ENCODE data around the gene CAST.
A peak's percentile ranks its signal among the peaks of the same experiment; 100 is the strongest.
"Not testable (repeated sequence)": the region's sequence is repeated elsewhere in the genome, so short reads cannot be mapped to it uniquely, and the experiment has no call there.

Gene CAST

GRCh38 chr5:96733771-96734500 is 71.8 kb downstream of the CAST start:
- intact Hi-C loops (cut with DNase I), result no loop called here
- no peak for DNase-seq

GRCh38 chr5:96734871-96735325 is 72.7 kb downstream of the CAST start:
- intact Hi-C loops (cut with DNase I), result no loop called here

GRCh38 chr5:96736937-96737336 is 74.8 kb downstream of the CAST start:
- no peak for DNase-seq
- intact Hi-C loops (cut with DNase I), result no loop called here

More at GRCh38 chr5:96734871-96735325, 72.7 kb downstream of the CAST start:
- no peak for DNase-seq

GRCh38 chr5:96741106-96741505 is 78.9 kb downstream of the CAST start:
- DNase-seq, result no peak
- intact Hi-C loops (cut with DNase I), result no loop called here

GRCh38 chr5:96741891-96742309 is 79.7 kb downstream of the CAST start:
- no peak for DNase-seq
- intact Hi-C loops (cut with DNase I), result no loop called here

GRCh38 chr5:96742538-96742937 is 80.4 kb downstream of the CAST start:
- no peak for DNase-seq
- intact Hi-C loops (cut with DNase I), result no loop called here

GRCh38 chr5:96743065-96743768 is 81.0 kb downstream of the CAST start:
- no peak for DNase-seq
- intact Hi-C loops (cut with DNase I), result no loop called here

- DNase-seq, result no peak
Observed at GRCh38 chr5:96743805-96744204, 81.6 kb downstream of the CAST start.

GRCh38 chr5:96744218-96744617 is 82.0 kb downstream of the CAST start:
- intact Hi-C loops (cut with DNase I); DNase-seq: not testable (repeated sequence)

More at GRCh38 chr5:96743805-96744204, 81.6 kb downstream of the CAST start:
- intact Hi-C loops (cut with DNase I), result no loop called here

- DNase-seq, result no peak
- intact Hi-C loops (cut with DNase I), result no loop called here
Observed at GRCh38 chr5:96745025-96745424, 82.8 kb downstream of the CAST start.

GRCh38 chr5:96745844-96746531 is 83.8 kb downstream of the CAST start:
- no peak for DNase-seq
- intact Hi-C loops (cut with DNase I), result no loop called here

- no peak for DNase-seq
Observed at GRCh38 chr5:96747720-96748119, 85.5 kb downstream of the CAST start.

GRCh38 chr5:96750110-96750822 is 88.1 kb downstream of the CAST start:
- intact Hi-C loops (cut with DNase I), result loop anchor here (5.0 to 10.0 kb wide), 3 partner anchors 55 to 412 kb away; partner anchors contain the start of gene ERAP1

More at GRCh38 chr5:96747720-96748119, 85.5 kb downstream of the CAST start:
- intact Hi-C loops (cut with DNase I), result no loop called here

GRCh38 chr5:96751203-96752169 is 89.3 kb downstream of the CAST start:
- intact Hi-C loops (cut with DNase I), result loop anchor here (5.0 to 10.0 kb wide), 3 partner anchors 53 to 411 kb away; partner anchors contain the start of gene ERAP1
- DNase-seq, result peak in 25 of 42 donors; percentile 8 to 69 (median 30)

More at GRCh38 chr5:96750110-96750822, 88.1 kb downstream of the CAST start:
- no peak for DNase-seq

GRCh38 chr5:96752341-96753016 is 90.3 kb downstream of the CAST start:
- peak in 14 of 42 donors; percentile 32 to 86 (median 68) for DNase-seq
- intact Hi-C loops (cut with DNase I), result loop anchor here (5.0 to 10.0 kb wide), 3 partner anchors 52 to 410 kb away; partner anchors contain the start of gene ERAP1

GRCh38 chr5:96753017-96753397 is 90.8 kb downstream of the CAST start:
- intact Hi-C loops (cut with DNase I), result loop anchor here (5.0 to 10.0 kb wide), 3 partner anchors 52 to 409 kb away; partner anchors contain the start of gene ERAP1
- no peak for DNase-seq

GRCh38 chr5:96753848-96754247 is 91.7 kb downstream of the CAST start:
- intact Hi-C loops (cut with DNase I), result loop anchor here (5.0 to 10.0 kb wide), 3 partner anchors 51 to 408 kb away; partner anchors contain the start of gene ERAP1

More at GRCh38 chr5:96753848-96754247, 91.7 kb downstream of the CAST start:
- no peak for DNase-seq
